ENCODE measurements around the gene SLC34A1. TPM values are rescaled to one million over a fixed set of nuclear protein-coding genes. Genes with fewer than 3 reads are reported as not detected.

SLC34A1 gene
- total and polyA plus RNA-seq, 2 of the 4 experiments (the other 2 are of a cell fraction) = not detected

- no peak for TF ChIP-seq NFE2L2 (IDR thresholded peaks at IDR 0.05; ENCODE audit: low read depth, low read length)
Observed at GRCh38 chr5:177370488-177371119, 13.6 kb upstream of the SLC34A1 start (continued).

GRCh38 chr5:177371120-177372033, 12.9 kb upstream of the SLC34A1 start:
- peak overlapping the region; percentile 22; the same call in 1 of the 2 replicates for H3K4ac ChIP-seq (ENCODE audit: low read depth, low read length)
- peak overlapping the region; percentile 48 for H2AK9ac ChIP-seq (replicated peaks; ENCODE audit: low read depth, low read length, poor library complexity)
- CTCF ChIA-PET = interaction anchor here (1.0 to 1.5 kb wide), 2 partner anchors 18 to 22 kb away, joined by 4 to 8 read pairs; no protein-coding TSS in a partner anchor
- H2BK120ac ChIP-seq (ENCODE audit: low read depth, low read length) = no peak overlapping the region
- H3K9ac ChIP-seq (ENCODE audit: low read depth, low read length) = peak overlapping the region; percentile 59; the same call in 1 of the 2 replicates
- H3K18ac ChIP-seq (ENCODE audit: low read depth, low read length) = no peak overlapping the region
- H3K56ac ChIP-seq (ENCODE audit: extremely low read depth, insufficient read depth, low read length) = no peak overlapping the region
- H2BK5ac ChIP-seq (ENCODE audit: low read depth, low read length, poor library complexity, severe bottlenecking) = no peak overlapping the region
- ATAC-seq (ENCODE audit: low read depth) (no peak), DNase-seq (no peak)
- H3K14ac ChIP-seq (replicated peaks; ENCODE audit: low read depth, low read length) = no peak overlapping the region; the same call in 1 of the 2 replicates
- peak overlapping the region; percentile 82 for H2AFZ ChIP-seq (replicated peaks; ENCODE audit: low read length, poor library complexity)
- intact Hi-C loops (cut with micrococcal nuclease) (no loop called here), in situ Hi-C loops (cut with MboI; ENCODE audit: low sequenced_read_pairs) (no loop called here), dilution Hi-C loops (cut with HindIII; ENCODE audit: low sequenced_read_pairs, unreplicated experiment) (no loop called here)
- H2BK20ac ChIP-seq (ENCODE audit: low read depth, low read length) = no peak overlapping the region
- H4K20me1 ChIP-seq (ENCODE audit: insufficient read depth, low read length) = no peaks in the 10 kb centered on the region; the same call in none of the 2 replicates
- H3K4me2 ChIP-seq (ENCODE audit: low read depth, low read length) = peak overlapping the region; percentile 67
- no peaks in the 10 kb centered on the region for H3K79me1 ChIP-seq (ENCODE audit: low read depth in 1 of 2, low read length in 2 of 2)
- H3K23ac ChIP-seq (ENCODE audit: low read depth, low read length) = no peak overlapping the region
- no peaks in the 10 kb centered on the region for H3K9me1 ChIP-seq (ENCODE audit: insufficient read depth, low read length)
- H2AK5ac ChIP-seq (ENCODE audit: low read depth, low read length) = no peak overlapping the region
- H3K27me3 ChIP-seq (ENCODE audit: control insufficient read depth, insufficient read depth, low read length) = peaks cover 6% of the 10 kb centered on the region; the same call in 1 of the 2 replicates
- peaks cover 7% of the 10 kb centered on the region; the same call in 1 of the 2 replicates for H3K4me1 ChIP-seq (ENCODE audit: control insufficient read depth, insufficient read depth, low read length)
- no peak overlapping the region for H4K91ac ChIP-seq (ENCODE audit: insufficient read depth, low read depth, low read length)
- no peak overlapping the region for H2BK15ac ChIP-seq (ENCODE audit: low read depth, low read length)
- no peaks in the 10 kb centered on the region for H3K9me3 ChIP-seq (ENCODE audit: control insufficient read depth, insufficient read depth, low read length)
- no TSS peak for BruUV-seq (replicated peaks)
- no peak overlapping the region; the same call in 1 of the 2 replicates for H4K5ac ChIP-seq (ENCODE audit: low read depth, low read length)
- TF ChIP-seq CTCF (conservative IDR thresholded peaks at IDR 0.05; ENCODE audit: low read depth, low read length) (no peak), RFX5 (IDR thresholded peaks at IDR 0.05; ENCODE audit: low read depth, low read length) (no peak), FOS (IDR thresholded peaks at IDR 0.05; ENCODE audit: low read depth, low read length) (no peak), RAD21 (IDR thresholded peaks at IDR 0.05; ENCODE audit: low read length) (no peak), RCOR1 (IDR thresholded peaks at IDR 0.05; ENCODE audit: insufficient replicate concordance, low read length) (no peak)
- H4K8ac ChIP-seq (ENCODE audit: low read depth in 2 of 2, low read length in 2 of 2) = peak overlapping the region in 1 of 2 experiments; percentile 56; a peak in 1 of 4 replicates
- no peak overlapping the region for H3K27ac ChIP-seq (ENCODE audit: insufficient read depth, low read length)
- 75% methylated on average over 7 of the region's 26 CpGs; no CpG with 5 or more reads in 1 of the 2 experiments for WGBS, 2 experiments (ENCODE audit: extremely low coverage in 2 of 2, insufficient read length in 1 of 2)
- POLR2A ChIA-PET (ENCODE audit: unreplicated experiment) = interaction anchor here (0.6 kb wide), 1 partner anchor 21 kb away, joined by 4 read pairs; no protein-coding TSS in a partner anchor
- no peaks in the 10 kb centered on the region for H3K36me3 ChIP-seq (ENCODE audit: control insufficient read depth, insufficient read depth, low read length)
- peak overlapping the region; percentile 40; the same call in 1 of the 2 replicates for H3K4me3 ChIP-seq (ENCODE audit: insufficient read depth, low read depth, low read length)

All from IMR-90 (cell line).